Measurements from ENCODE around the gene SORCS2. TPM values are rescaled to one million over a fixed set of nuclear protein-coding genes. Genes with fewer than 3 reads are reported as not detected.

SORCS2 gene
- polyA plus RNA-seq, 3 donors = 0.46 to 0.55 TPM; not detected in 1

- no peak overlapping the region for H3K27ac Mint-ChIP-seq
- H3K27me3 ChIP-seq (ENCODE audit: control insufficient read depth in 2 of 2, insufficient read depth in 2 of 2, low read length in 2 of 2) = no peaks in the 10 kb centered on the region
- intact Hi-C loops (cut with micrococcal nuclease) = no loop called here
- no peak overlapping the region for H2AFZ ChIP-seq (ENCODE audit: insufficient read depth, low read depth, low read length, poor library complexity, severe bottlenecking)
- H3K4me1 Mint-ChIP-seq = no peaks in the 10 kb centered on the region
- H3K4me1 ChIP-seq (ENCODE audit: control insufficient read depth in 1 of 2, insufficient read depth in 2 of 2, low read length in 2 of 2) = no peaks in the 10 kb centered on the region
- WGBS (ENCODE audit: insufficient coverage) = 74% methylated on average over 13 of the region's 13 CpGs
- H3K9me3 ChIP-seq (replicated peaks in 1 of 2; ENCODE audit: control insufficient read depth in 1 of 2, insufficient read depth in 1 of 2, low read length in 2 of 2) = no peaks in the 10 kb centered on the region
- no peaks in the 10 kb centered on the region for H3K36me3 ChIP-seq (replicated peaks in 1 of 2; ENCODE audit: control insufficient read depth in 1 of 2, insufficient read depth in 2 of 2, low read length in 2 of 2)
- no peak overlapping the region for H3K27ac ChIP-seq (ENCODE audit: low read depth in 1 of 2, low read length in 2 of 2)
- no peaks in the 10 kb centered on the region for H4K20me1 ChIP-seq (ENCODE audit: insufficient read depth, low read length)
- no peak for DNase-seq
- H3K27me3 Mint-ChIP-seq (ENCODE audit: low read depth in 3 of 3) = peaks cover 6 to 12% (median 8%) of the 10 kb centered on the region in 3 donors
- no peak for TF ChIP-seq CTCF (IDR thresholded peaks at IDR 0.05)
- H3K79me2 ChIP-seq (ENCODE audit: insufficient read depth, low read length) = no peaks in the 10 kb centered on the region
- no peak overlapping the region for H3K4me3 ChIP-seq (replicated peaks in 1 of 3; ENCODE audit: low read depth in 2 of 3, low read length in 3 of 3)
- H3K36me3 Mint-ChIP-seq = no peaks in the 10 kb centered on the region
- no peak overlapping the region for H3K4me3 Mint-ChIP-seq
- H3K9me3 Mint-ChIP-seq = peaks cover 0 to 2% (median 0%) of the 10 kb centered on the region in 7 donors
- H3K4me2 ChIP-seq (replicated peaks; ENCODE audit: extremely low read depth, low read length, poor library complexity, severe bottlenecking) = no peak overlapping the region
- H3K9ac ChIP-seq (ENCODE audit: insufficient read depth, low read length, poor library complexity, severe bottlenecking) = no peak overlapping the region
Observed at GRCh38 chr4:7309181-7309580, 116.8 kb downstream of the SORCS2 start.

- H3K27me3 Mint-ChIP-seq (ENCODE audit: low read depth in 3 of 3) = peaks cover 6 to 11% (median 8%) of the 10 kb centered on the region in 3 donors
- peak overlapping the region in 2 of 7 donors; percentile 9 to 57 for H3K27ac Mint-ChIP-seq
- no peaks in the 10 kb centered on the region for H3K4me1 ChIP-seq (ENCODE audit: control insufficient read depth in 1 of 2, insufficient read depth in 2 of 2, low read length in 2 of 2)
- H2AFZ ChIP-seq (ENCODE audit: insufficient read depth, low read depth, low read length, poor library complexity, severe bottlenecking) = no peak overlapping the region
- no peaks in the 10 kb centered on the region for H4K20me1 ChIP-seq (ENCODE audit: insufficient read depth, low read length)
- no peak overlapping the region for H3K4me3 Mint-ChIP-seq
- peaks cover 0 to 2% (median 0%) of the 10 kb centered on the region in 7 donors for H3K9me3 Mint-ChIP-seq
- H3K27me3 ChIP-seq (ENCODE audit: control insufficient read depth in 2 of 2, insufficient read depth in 2 of 2, low read length in 2 of 2) = no peaks in the 10 kb centered on the region
- no peaks in the 10 kb centered on the region for H3K9me3 ChIP-seq (replicated peaks in 1 of 2; ENCODE audit: control insufficient read depth in 1 of 2, insufficient read depth in 1 of 2, low read length in 2 of 2)
- intact Hi-C loops (cut with micrococcal nuclease) = no loop called here
- DNase-seq = no peak
- no peaks in the 10 kb centered on the region for H3K36me3 Mint-ChIP-seq
- H3K27ac ChIP-seq (ENCODE audit: low read depth in 1 of 2, low read length in 2 of 2) = no peak overlapping the region
- no peaks in the 10 kb centered on the region for H3K36me3 ChIP-seq (replicated peaks in 1 of 2; ENCODE audit: control insufficient read depth in 1 of 2, insufficient read depth in 2 of 2, low read length in 2 of 2)
- H3K4me3 ChIP-seq (replicated peaks in 1 of 3; ENCODE audit: low read depth in 2 of 3, low read length in 3 of 3) = no peak overlapping the region
- H3K79me2 ChIP-seq (ENCODE audit: insufficient read depth, low read length) = no peaks in the 10 kb centered on the region
- H3K9ac ChIP-seq (ENCODE audit: insufficient read depth, low read length, poor library complexity, severe bottlenecking) = no peak overlapping the region
- TF ChIP-seq CTCF (IDR thresholded peaks at IDR 0.05) = no peak
- no peak overlapping the region for H3K4me2 ChIP-seq (replicated peaks; ENCODE audit: extremely low read depth, low read length, poor library complexity, severe bottlenecking)
- WGBS (ENCODE audit: insufficient coverage) = 83% methylated on average over 12 of the region's 17 CpGs
- no peaks in the 10 kb centered on the region for H3K4me1 Mint-ChIP-seq
Observed at GRCh38 chr4:7309636-7310390, 117.5 kb downstream of the SORCS2 start.

Measured in CD14-positive monocyte (primary cell).